ENCODE measurements around the gene MCC.

Gene MCC

GRCh38 chr5:113188436-113188835, 299.8 kb downstream of the MCC start:
- H3K9me3 ChIP-seq (ENCODE audit: control insufficient read depth, insufficient read depth, low read length), result peaks cover 2% of the 10 kb centered on the region; the same call in 1 of the 2 replicates
- no peaks in the 10 kb centered on the region for H3K36me3 ChIP-seq (ENCODE audit: control insufficient read depth, insufficient read depth, low read length)
- H3K4me3 ChIP-seq (ENCODE audit: low read depth, low read length), result no peak overlapping the region
- H3K27me3 ChIP-seq (ENCODE audit: control insufficient read depth, insufficient read depth, low read length), result no peaks in the 10 kb centered on the region
- H3K4me1 ChIP-seq (ENCODE audit: control insufficient read depth, insufficient read depth, low read length), result peaks cover 20% of the 10 kb centered on the region; the same call in 1 of the 2 replicates
- no peak overlapping the region for H3K27ac ChIP-seq (ENCODE audit: low read depth, low read length)
- H3K9ac ChIP-seq (ENCODE audit: low read depth, low read length), result no peak overlapping the region

- H3K36me3 ChIP-seq (ENCODE audit: control insufficient read depth, insufficient read depth, low read length), result no peaks in the 10 kb centered on the region
- no peak overlapping the region for H3K9ac ChIP-seq (ENCODE audit: low read depth, low read length)
- no peak overlapping the region for H3K27ac ChIP-seq (ENCODE audit: low read depth, low read length)
- H3K27me3 ChIP-seq (ENCODE audit: control insufficient read depth, insufficient read depth, low read length), result no peaks in the 10 kb centered on the region
- peaks cover 2% of the 10 kb centered on the region; the same call in 1 of the 2 replicates for H3K9me3 ChIP-seq (ENCODE audit: control insufficient read depth, insufficient read depth, low read length)
- H3K4me3 ChIP-seq (ENCODE audit: low read depth, low read length), result no peak overlapping the region
- peaks cover 20% of the 10 kb centered on the region; the same call in 1 of the 2 replicates for H3K4me1 ChIP-seq (ENCODE audit: control insufficient read depth, insufficient read depth, low read length)
These were observed 300.3 kb downstream of the MCC start for GRCh38 chr5:113187906-113188305.

GRCh38 chr5:113186061-113186460, 302.2 kb downstream of the MCC start:
- no peaks in the 10 kb centered on the region for H3K9me3 ChIP-seq (ENCODE audit: control insufficient read depth, insufficient read depth, low read length)
- no peak overlapping the region for H3K27ac ChIP-seq (ENCODE audit: low read depth, low read length)
- no peaks in the 10 kb centered on the region for H3K36me3 ChIP-seq (ENCODE audit: control insufficient read depth, insufficient read depth, low read length)
- no peak overlapping the region for H3K4me3 ChIP-seq (ENCODE audit: low read depth, low read length)
- no peaks in the 10 kb centered on the region for H3K27me3 ChIP-seq (ENCODE audit: control insufficient read depth, insufficient read depth, low read length)
- H3K9ac ChIP-seq (ENCODE audit: low read depth, low read length), result no peak overlapping the region
- H3K4me1 ChIP-seq (ENCODE audit: control insufficient read depth, insufficient read depth, low read length), result peaks cover 20% of the 10 kb centered on the region; the same call in 1 of the 2 replicates

GRCh38 chr5:113183694-113184093, 304.6 kb downstream of the MCC start:
- Histone ChIP-seq H3K36me3 (ENCODE audit: control insufficient read depth, insufficient read depth, low read length) (no peaks in the 10 kb centered on the region), H3K9ac (ENCODE audit: low read depth, low read length) (no peak overlapping the region), H3K27ac (ENCODE audit: low read depth, low read length) (no peak overlapping the region), H3K4me1 (ENCODE audit: control insufficient read depth, insufficient read depth, low read length) (peaks cover 26% of the 10 kb centered on the region), H3K9me3 (ENCODE audit: control insufficient read depth, insufficient read depth, low read length) (no peaks in the 10 kb centered on the region), H3K27me3 (ENCODE audit: control insufficient read depth, insufficient read depth, low read length) (no peaks in the 10 kb centered on the region), H3K4me3 (ENCODE audit: low read depth, low read length) (no peak overlapping the region)

GRCh38 chr5:113182658-113183344, 305.5 kb downstream of the MCC start:
- H3K27ac ChIP-seq (ENCODE audit: low read depth, low read length), result no peak overlapping the region
- no peaks in the 10 kb centered on the region for H3K36me3 ChIP-seq (ENCODE audit: control insufficient read depth, insufficient read depth, low read length)
- H3K4me1 ChIP-seq (ENCODE audit: control insufficient read depth, insufficient read depth, low read length), result peaks cover 35% of the 10 kb centered on the region
- no peaks in the 10 kb centered on the region for H3K9me3 ChIP-seq (ENCODE audit: control insufficient read depth, insufficient read depth, low read length)
- no peak overlapping the region for H3K4me3 ChIP-seq (ENCODE audit: low read depth, low read length)
- no peak overlapping the region for H3K9ac ChIP-seq (ENCODE audit: low read depth, low read length)
- no peaks in the 10 kb centered on the region for H3K27me3 ChIP-seq (ENCODE audit: control insufficient read depth, insufficient read depth, low read length)

GRCh38 chr5:113181853-113182490, 306.3 kb downstream of the MCC start:
- no peak overlapping the region for H3K4me3 ChIP-seq (ENCODE audit: low read depth, low read length)
- no peaks in the 10 kb centered on the region for H3K36me3 ChIP-seq (ENCODE audit: control insufficient read depth, insufficient read depth, low read length)
- H3K9me3 ChIP-seq (ENCODE audit: control insufficient read depth, insufficient read depth, low read length), result no peaks in the 10 kb centered on the region
- no peak overlapping the region for H3K9ac ChIP-seq (ENCODE audit: low read depth, low read length)
- no peaks in the 10 kb centered on the region for H3K27me3 ChIP-seq (ENCODE audit: control insufficient read depth, insufficient read depth, low read length)
- peaks cover 35% of the 10 kb centered on the region for H3K4me1 ChIP-seq (ENCODE audit: control insufficient read depth, insufficient read depth, low read length)
- H3K27ac ChIP-seq (ENCODE audit: low read depth, low read length), result no peak overlapping the region

- no peak overlapping the region for H3K27ac ChIP-seq (ENCODE audit: low read depth, low read length)
- no peaks in the 10 kb centered on the region for H3K27me3 ChIP-seq (ENCODE audit: control insufficient read depth, insufficient read depth, low read length)
- no peaks in the 10 kb centered on the region for H3K36me3 ChIP-seq (ENCODE audit: control insufficient read depth, insufficient read depth, low read length)
- H3K4me1 ChIP-seq (ENCODE audit: control insufficient read depth, insufficient read depth, low read length), result peaks cover 30% of the 10 kb centered on the region
- H3K9me3 ChIP-seq (ENCODE audit: control insufficient read depth, insufficient read depth, low read length), result no peaks in the 10 kb centered on the region
- no peak overlapping the region for H3K9ac ChIP-seq (ENCODE audit: low read depth, low read length)
- no peak overlapping the region for H3K4me3 ChIP-seq (ENCODE audit: low read depth, low read length)
These were observed 306.8 kb downstream of the MCC start for GRCh38 chr5:113181409-113181808.

GRCh38 chr5:113179156-113179555, 309.1 kb downstream of the MCC start:
- Histone ChIP-seq H3K9ac (ENCODE audit: low read depth, low read length) (no peak overlapping the region), H3K27ac (ENCODE audit: low read depth, low read length) (no peak overlapping the region), H3K4me3 (ENCODE audit: low read depth, low read length) (no peak overlapping the region)

GRCh38 chr5:113178073-113178779, 310.0 kb downstream of the MCC start:
- no peak overlapping the region for H3K27ac ChIP-seq (ENCODE audit: low read depth, low read length)
- no peaks in the 10 kb centered on the region for H3K9me3 ChIP-seq (ENCODE audit: control insufficient read depth, insufficient read depth, low read length)
- H3K9ac ChIP-seq (ENCODE audit: low read depth, low read length), result no peak overlapping the region
- H3K27me3 ChIP-seq (ENCODE audit: control insufficient read depth, insufficient read depth, low read length), result no peaks in the 10 kb centered on the region
- no peaks in the 10 kb centered on the region for H3K36me3 ChIP-seq (ENCODE audit: control insufficient read depth, insufficient read depth, low read length)
- peaks cover 22% of the 10 kb centered on the region for H3K4me1 ChIP-seq (ENCODE audit: control insufficient read depth, insufficient read depth, low read length)
- no peak overlapping the region for H3K4me3 ChIP-seq (ENCODE audit: low read depth, low read length)

More at GRCh38 chr5:113179156-113179555, 309.1 kb downstream of the MCC start:
- Histone ChIP-seq H3K4me1 (ENCODE audit: control insufficient read depth, insufficient read depth, low read length) (peaks cover 22% of the 10 kb centered on the region), H3K9me3 (ENCODE audit: control insufficient read depth, insufficient read depth, low read length) (no peaks in the 10 kb centered on the region), H3K36me3 (ENCODE audit: control insufficient read depth, insufficient read depth, low read length) (no peaks in the 10 kb centered on the region), H3K27me3 (ENCODE audit: control insufficient read depth, insufficient read depth, low read length) (no peaks in the 10 kb centered on the region)

GRCh38 chr5:113177225-113177624, 311.0 kb downstream of the MCC start:
- no peak overlapping the region for H3K9ac ChIP-seq (ENCODE audit: low read depth, low read length)
- no peak overlapping the region for H3K27ac ChIP-seq (ENCODE audit: low read depth, low read length)
- no peaks in the 10 kb centered on the region for H3K27me3 ChIP-seq (ENCODE audit: control insufficient read depth, insufficient read depth, low read length)
- H3K9me3 ChIP-seq (ENCODE audit: control insufficient read depth, insufficient read depth, low read length), result no peaks in the 10 kb centered on the region
- peaks cover 22% of the 10 kb centered on the region for H3K4me1 ChIP-seq (ENCODE audit: control insufficient read depth, insufficient read depth, low read length)
- H3K36me3 ChIP-seq (ENCODE audit: control insufficient read depth, insufficient read depth, low read length), result no peaks in the 10 kb centered on the region
- no peak overlapping the region for H3K4me3 ChIP-seq (ENCODE audit: low read depth, low read length)

GRCh38 chr5:113176734-113177133, 311.5 kb downstream of the MCC start:
- H3K9ac ChIP-seq (ENCODE audit: low read depth, low read length), result no peak overlapping the region
- peaks cover 22% of the 10 kb centered on the region for H3K4me1 ChIP-seq (ENCODE audit: control insufficient read depth, insufficient read depth, low read length)
- no peak overlapping the region for H3K27ac ChIP-seq (ENCODE audit: low read depth, low read length)
- H3K9me3 ChIP-seq (ENCODE audit: control insufficient read depth, insufficient read depth, low read length), result no peaks in the 10 kb centered on the region
- H3K27me3 ChIP-seq (ENCODE audit: control insufficient read depth, insufficient read depth, low read length), result no peaks in the 10 kb centered on the region
- no peaks in the 10 kb centered on the region for H3K36me3 ChIP-seq (ENCODE audit: control insufficient read depth, insufficient read depth, low read length)
- no peak overlapping the region for H3K4me3 ChIP-seq (ENCODE audit: low read depth, low read length)
